GM19372 (cell line): ENCODE data around the gene ZNF317.
A peak's percentile ranks its signal among the peaks of the same experiment; 100 is the strongest.

ENCODE experiments used
- ATAC-seq: cut with Tn5 transposase; IDR thresholded peaks from one replicate; pipeline ENCODE4 v1.9.1; 2021; ENCODE audit warnings: mild to moderate bottlenecking, low read depth, moderate library complexity; ENCODE audit not compliant: unreplicated experiment

Gene ZNF317

DNA sequence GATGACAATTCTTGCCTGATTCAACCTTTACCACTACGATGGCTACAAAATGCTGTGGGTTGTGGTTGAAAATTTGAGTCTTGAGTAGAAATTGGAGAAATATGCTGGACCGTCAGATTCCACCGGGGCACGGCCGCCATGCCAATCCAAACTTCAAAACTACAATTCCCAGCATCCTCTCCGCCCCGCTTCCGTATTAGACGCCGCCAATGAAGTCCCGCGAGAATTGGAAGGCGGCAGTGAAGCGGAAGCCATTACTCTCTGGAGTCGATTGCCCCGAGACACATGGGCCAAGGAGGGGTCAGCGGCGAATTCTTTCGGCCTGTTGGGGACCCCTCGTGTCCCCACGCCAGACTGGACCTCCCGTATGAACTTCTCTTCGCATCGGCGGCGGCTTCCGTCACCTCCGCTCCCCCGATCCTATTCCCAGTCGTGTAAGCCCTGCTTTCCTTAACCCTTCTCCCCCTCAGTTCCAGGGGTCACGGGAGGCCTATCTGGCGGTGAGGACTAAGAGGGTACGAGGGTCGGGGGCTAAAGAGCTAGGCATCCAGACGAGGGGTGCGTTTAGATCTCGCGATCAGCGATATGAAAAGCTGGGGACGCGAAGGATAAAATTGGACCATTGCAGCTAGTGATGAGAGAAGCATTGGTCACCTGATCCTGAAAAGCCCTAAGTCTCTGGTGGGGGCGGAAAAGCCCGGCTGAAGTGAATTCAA, at the start of gene ZNF317:
ZNF317 (plus strand) TSS at position 239 of the 716 bp plus-strand sequence. CDS start 15,620 bp downstream, outside the sequence.
- ATAC-seq, result peak; percentile 90

DNA sequence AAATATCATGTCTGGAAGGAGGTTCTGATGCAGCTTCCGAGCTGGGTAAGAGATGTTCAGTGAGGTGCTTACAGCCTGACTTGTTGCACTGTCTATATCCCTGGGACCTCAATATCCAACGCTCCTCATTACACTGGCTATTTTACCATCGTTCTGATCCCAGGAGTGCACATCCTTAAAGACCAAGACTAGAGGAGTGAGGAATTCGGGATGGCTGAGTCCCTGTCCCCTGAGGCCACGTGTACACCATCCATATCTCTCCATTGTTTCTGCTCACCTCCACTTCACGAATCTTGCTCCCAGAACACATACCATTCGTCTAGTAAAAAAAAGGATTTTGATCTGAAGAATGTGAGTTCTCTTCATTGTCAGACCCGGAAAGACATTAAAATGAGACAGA, 32.8 kb upstream of the ZNF317 start, which contains the start of gene OR7G2:
OR7G2 (minus strand) TSS at position 101 of the 400 bp plus-strand sequence. CDS start 4,232 bp downstream, outside the sequence.
- no peak for ATAC-seq

DNA sequence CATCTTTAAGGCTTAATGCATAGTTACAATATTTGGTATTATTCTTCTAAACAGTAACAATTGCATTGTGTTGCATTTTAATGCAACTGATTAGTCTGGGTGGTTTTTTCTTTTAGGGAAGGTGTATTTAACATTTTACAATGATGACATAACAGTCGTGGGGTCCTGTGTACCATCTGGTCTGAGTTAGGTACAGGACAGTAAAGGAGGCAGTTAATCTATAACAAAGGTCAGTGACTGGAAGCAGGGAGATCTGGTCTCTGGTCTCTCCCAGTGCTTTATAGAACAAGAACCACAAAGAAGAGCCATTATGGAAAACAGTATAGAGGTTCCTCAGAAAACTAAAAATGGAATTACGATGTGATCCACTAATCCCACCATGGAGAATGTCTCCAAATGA, 30.2 kb upstream of the ZNF317 start:
- no peak for ATAC-seq

DNA sequence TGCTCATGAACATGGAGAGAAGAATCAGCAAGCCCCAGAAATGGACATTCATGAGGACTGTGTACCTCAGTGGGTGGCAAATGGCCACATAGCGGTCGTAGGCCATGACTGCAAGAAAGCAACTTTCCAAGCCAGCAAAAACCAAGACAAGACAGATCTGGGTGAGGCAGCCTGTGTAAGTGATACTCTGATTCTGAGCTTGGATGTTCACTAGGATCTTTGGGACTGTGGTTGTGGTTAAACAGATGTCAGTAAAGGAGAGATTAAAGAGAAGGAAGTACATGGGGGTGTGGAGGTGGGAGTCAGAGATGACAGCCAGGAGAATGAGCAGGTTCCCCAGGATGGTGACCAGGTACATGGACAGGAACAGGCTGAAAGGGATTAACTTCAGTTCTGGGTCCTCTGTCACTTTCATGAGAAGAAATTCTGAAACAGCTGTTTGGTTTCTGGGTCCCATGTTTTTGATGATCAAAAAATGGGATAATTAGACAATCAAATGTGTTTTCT, 24.8 kb upstream of the ZNF317 start, which contains the start of gene OR7G1:
OR7G1 (minus strand) TSS at position 457 of the 507 bp plus-strand sequence; CDS start at position 457, 0 bp downstream.
- ATAC-seq, result no peak

DNA sequence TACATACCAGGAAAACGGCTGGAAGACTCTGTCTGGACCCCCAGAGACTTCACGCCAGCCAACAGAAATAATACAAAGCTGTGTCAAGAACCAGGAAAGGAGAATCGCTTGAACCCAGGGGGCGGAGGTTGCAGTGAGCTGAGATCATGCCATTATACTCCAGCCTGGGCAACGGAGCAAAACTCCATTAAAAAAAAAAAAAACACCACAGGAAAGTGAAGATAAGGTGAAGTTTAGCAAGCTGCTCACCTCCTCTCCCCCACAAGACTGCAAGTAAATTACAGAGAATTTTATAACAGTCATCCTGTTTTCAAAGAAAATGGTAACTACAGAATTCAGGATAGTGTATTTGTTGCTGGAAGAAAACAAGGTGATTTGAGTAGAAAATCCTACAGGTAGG, 23.6 kb upstream of the ZNF317 start:
- no peak for ATAC-seq

DNA sequence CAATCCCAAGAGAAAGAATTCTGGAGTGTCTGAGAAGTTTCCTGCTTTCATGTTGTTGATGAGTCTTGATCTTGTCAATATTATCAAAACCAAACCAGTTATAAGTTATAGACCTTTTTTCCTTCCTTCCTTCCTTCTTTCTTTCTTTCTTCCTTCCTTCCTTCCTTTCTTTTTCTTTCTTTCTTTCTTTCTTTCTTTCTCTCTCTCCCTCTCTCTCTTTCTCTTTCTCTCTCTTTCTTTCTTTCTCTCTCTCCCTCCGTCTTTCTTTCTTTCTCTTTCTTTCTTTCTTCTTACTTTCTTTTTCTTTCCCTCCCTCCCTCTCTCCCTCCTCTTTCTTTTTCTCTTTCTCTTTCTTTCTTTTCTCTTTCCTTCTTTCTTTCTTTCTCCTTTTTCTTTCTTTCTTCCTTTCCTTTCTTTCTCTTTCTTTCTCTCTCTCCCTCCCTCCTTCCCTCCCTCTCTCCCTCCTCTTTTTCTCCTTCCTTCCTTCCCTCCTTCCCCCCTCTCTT, 13.2 kb upstream of the ZNF317 start, which contains the start of gene OR7G3:
OR7G3 (minus strand) TSS at position 51 of the 506 bp plus-strand sequence; CDS start at position 51, 0 bp downstream.
- no peak for ATAC-seq

DNA sequence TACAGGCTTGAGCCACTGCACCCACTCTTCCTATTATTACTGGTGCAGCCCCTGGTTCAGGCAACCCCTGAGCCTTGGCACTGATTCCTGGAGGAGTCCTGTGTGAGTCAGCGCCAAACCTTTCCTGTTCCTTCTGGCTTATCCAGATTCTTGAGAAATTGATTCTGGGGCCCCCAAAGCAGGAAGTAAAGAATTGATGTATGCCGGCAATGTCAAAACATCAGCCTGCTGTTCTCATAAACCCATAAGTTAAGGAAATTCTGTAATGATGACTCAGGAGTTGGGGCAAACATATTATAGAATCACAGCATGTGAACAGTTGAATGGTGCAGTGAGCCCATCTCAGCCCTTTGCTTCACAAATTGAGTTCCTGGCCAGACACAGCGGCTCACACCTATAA, 12.0 kb upstream of the ZNF317 start:
- no peak for ATAC-seq

DNA sequence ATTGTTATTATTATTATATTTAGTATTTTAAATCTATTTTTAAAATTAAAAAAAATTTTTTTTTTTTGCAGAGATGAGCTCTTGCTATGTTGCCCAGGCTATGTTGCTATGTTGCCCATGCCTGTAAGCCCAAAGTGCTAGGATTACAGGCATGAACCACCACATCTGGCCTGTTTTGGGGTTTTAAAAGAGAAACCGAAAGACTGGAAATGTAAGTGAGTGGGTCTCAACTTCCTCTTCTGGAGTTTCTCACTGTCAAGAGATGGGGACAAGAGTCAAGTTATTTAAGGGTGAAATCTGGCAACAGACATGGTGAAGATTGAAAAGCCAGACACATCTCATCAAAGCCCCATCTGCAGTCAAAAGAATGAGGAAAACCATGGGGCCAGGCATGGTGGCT, 9.2 kb upstream of the ZNF317 start:
- no peak for ATAC-seq

DNA sequence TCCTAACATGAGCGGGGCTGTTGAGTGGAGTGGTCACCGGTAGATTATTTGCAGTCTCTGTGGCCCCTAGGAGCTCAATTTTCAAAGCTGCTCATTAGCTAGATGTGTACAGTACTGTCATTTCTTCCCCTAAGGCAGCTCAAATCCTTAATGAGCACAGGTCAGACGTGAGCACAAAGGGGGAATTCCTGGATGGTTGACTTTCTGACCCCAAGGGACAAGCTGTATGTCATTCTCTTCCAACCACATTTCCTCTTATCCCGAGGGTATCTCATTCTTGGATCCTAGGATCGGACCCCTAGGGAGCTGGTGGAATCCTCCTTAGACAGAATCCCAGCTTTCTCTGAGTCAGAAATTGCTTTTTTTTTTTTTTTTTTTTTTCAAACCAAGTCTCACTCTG, 7.8 kb upstream of the ZNF317 start:
- ATAC-seq, result no peak

DNA sequence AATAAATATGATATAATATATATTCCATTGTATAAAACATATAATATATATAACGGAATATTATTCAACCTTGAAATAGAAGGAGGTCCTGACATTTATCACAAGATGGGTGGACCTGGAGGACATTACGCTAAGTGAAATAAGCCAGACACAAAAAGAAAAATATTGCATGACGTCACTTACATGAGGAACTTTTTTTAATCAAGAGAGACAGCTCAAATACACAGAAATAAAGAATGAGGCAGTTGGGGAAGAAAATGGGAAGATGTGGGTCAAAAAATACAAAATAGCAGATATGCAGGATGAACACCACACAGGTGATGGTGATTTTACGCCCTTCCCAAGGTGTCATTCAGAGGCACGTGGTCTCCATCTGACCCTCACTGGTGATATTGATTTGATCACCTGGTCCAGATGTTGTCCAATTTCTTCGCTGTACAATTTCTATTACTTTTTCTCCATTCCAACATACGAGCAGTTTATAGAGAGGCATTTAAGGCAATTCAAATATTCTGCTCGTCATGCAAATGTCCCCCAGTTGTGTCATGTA, 513 bp upstream of the ZNF317 start:
- ATAC-seq, result no peak

DNA sequence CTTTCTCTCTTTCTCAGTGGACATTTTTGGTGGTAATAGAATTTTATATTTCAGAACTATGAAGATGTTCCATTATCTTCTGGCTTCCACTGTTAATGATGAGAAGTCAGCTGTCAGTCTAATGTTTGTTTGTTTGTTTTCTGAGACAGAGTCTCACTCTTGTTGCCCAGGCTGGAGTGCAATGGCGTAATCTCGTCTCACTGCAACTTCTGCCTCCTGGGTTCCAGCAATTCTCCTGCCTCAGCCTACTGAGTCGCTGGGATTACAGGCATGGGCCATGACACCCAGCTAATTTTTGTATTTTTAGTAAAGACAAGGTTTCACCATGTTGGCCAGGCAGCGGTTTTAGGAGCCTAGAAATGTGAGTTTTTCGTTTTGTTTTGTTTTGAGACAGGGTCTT, 4.7 kb downstream of the ZNF317 start:
- ATAC-seq, result no peak

DNA sequence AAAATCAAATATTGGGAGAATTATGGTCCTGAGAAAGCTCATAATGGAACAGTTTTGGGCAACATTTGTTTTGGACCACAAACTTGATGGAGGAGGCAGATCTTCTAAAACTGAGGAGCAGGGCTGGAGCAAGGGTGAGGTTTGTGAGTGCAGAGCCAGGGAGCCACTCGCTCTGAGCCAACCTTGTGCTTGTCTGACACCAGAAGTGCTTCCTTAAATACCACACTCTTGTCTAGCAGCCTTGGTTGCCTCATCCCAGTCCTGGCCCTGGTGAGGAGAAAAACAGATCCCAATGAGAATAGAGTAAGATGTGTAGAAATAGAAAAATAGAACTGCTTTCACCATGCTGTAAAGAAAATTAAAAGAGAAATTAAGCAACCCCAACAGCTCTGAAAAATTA, 6.7 kb downstream of the ZNF317 start:
- no peak for ATAC-seq

DNA sequence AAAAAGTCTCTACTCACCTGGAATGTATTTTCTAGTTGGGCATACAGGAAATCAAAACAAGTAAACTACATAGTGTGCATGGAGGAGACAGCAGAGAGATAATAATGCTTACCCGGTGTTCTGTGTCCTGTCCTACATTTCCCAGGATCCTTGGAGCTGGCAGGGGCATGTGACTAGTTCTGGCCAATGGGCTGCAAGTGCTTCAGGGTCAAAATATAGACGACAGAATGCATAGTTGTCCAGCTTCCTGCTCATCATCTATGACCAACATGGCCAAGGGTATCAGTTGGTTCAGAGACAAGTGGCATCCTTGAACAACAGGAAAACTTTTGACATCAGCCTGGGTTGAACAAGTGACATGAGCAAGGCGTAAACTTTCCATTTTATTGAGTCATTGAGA, 8.5 kb downstream of the ZNF317 start:
- no peak for ATAC-seq

DNA sequence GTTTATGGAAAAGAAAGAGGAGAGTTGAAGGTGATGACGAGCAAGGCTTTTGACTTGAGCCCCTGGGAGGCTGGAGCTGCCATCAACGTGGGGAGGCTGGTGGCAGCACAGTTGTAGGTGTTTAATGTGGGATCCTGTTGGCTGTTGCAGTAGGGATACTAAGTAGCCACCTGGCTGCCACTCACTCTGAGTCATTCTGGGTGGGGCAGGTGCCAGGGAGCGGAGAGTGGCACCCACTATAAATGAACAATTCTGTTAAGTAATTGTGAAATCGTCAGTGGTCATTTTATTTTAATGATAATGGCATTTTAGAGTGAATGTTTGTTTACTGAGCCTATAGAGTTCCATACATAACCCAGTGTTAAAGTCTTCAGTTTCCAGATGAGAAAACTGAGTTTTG, 9.8 kb downstream of the ZNF317 start:
- no peak for ATAC-seq

DNA sequence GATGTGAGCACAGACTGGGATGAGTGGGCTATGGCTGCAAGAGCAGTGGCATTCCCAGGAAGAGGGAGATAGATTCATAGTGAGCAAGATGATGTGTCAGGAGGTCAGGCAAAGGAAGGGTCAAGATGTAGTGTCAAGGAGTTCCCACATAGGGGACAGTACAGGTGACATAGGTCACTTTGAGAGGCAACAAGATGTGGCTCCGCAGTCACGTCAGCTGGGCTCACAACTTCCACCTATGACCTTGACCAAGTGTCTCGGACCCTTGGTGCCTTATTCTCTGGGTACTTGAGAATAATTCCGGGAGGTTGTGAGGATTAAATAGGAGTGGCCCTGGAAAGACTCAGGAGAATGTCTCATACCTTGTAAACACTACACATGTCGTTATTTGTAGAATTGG, 10.5 kb downstream of the ZNF317 start:
- no peak for ATAC-seq

DNA sequence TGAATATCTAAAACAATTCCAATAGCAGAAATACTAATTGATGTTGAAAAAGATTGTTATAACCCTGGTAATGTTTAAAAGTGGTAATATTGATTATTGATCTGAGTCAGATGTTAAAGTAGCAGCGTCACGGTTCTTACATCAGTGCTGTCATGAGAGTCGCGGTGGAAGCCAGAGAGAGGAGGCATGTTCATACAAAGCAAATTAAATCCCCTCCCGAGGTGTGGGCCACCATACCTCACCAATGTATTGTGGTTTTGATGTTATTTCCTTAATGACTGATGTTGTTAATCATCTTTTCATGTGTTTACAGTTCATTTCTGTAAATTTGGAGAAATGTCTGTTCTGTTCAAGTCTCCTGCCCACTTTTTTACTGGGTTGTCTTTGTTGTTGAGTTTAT, 11.2 kb downstream of the ZNF317 start:
- ATAC-seq, result no peak

DNA sequence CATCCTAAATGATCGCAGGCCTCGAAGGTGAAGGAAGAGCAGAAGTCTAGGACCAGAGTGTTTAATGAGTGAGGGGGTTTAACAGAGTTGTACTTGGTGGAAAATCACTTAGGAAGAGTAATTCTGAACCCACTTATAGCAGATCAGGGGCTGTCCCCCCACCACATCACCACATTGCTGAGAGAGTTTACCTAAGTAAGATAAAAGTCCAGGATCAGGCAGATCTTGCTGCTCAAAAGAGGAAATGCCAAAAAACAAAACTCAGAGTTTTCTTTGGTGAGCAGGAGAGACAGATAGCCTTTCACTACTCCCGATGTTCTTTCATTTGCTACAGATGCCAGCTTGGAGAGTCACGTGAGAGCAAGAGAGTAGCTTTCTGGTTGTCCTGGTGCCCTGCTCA, 15.4 kb downstream of the ZNF317 start:
- no peak for ATAC-seq

DNA sequence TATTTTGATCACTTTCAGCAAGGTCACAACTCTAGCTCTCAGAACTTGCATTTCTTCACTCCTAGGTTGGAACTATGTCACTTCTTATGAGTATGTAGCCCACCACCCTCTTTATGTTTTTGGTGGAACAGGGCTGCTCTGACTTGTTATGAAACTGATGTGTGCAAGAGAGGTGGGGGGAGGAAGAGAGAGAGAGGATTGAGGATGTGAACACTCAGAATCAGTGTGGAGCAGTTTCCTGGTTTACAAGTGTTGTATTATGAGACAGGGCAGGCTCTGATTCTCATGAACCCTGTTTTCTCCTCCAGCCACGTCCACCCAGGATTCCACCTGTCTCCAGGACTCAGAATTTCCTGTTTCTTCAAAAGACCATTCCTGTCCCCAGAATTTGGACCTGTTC, 16.1 kb downstream of the ZNF317 start:
- ATAC-seq, result no peak

DNA sequence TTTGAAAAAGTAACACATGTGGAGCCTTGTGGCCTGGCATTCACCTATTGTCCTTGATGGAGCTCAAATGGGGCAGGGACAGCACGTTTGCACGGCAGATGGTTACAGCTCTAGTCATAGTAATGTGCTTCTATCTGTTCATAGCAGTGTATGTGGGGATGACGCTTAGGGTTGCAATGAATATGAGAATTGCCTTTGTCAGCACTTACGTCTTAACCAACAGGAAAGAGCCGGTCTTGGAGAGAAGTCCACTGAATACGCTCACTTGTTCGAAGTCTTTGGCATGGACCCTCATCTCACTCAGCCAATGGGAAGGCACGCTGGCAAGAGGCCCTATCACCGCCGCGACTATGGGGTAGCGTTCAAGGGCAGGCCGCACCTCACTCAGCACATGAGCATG, 19.7 kb downstream of the ZNF317 start:
- no peak for ATAC-seq

DNA sequence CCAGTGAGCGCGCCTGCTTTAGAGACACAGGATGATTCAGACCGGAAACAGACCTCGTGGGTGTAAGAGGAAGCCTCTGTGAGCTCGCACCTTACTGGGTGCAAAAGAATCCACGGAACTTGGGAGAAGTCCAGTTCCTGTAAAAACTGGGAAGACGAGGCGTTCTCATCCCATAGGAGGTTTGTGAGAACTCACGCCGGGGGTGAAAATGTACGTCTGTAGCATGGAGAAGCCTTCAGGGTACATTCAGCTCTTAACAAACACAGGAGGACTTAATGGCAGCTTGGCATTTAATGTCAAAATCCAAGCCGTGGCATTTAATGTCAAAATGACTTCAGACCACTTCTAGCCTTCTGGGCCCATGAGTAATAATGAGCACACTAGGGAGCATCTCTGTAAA, 21.2 kb downstream of the ZNF317 start:
- ATAC-seq, result no peak

DNA sequence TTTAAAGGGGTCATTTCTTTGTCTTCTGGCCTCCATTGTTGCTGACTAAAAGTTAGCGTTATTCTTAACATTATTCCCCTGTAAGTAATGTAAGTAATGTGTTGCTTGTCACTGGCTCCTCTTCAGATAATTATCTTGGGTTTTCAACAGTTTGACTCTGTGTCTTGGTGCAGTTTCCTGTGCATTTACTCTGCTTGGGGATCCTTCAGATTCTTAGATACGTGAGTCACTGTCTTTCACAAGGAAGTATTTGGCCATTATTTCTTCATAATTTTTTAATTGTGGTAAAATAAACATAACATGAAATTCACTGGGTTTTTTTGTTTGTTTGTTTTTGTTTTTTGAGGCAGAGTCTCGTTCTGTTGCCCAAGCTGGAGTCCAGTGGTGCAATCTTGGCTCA, 25.1 kb downstream of the ZNF317 start:
- no peak for ATAC-seq

DNA sequence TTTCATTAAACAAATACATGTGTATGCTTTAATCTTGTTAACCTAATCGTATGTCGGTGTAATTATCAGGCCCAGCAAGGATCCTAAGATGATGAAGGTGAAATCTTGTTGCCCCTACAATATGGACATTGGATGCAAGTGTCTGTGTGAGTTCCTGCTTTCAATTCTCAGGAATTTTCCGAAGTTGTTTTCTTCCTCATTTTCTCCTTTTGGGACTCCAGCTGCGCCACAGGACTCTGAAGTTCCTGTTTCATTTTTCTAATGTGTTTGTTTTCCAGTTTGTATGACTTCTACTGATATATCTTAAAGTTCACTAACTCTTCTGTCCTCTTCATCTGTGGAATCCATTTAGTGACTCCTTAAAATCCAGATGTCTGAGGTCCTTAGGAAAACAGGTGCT, 26.6 kb downstream of the ZNF317 start:
- ATAC-seq, result no peak
